HepG2 (cell line): Measurements from ENCODE around the gene SLC25A11. TPM values are rescaled to one million over a fixed set of nuclear protein-coding genes. Genes with fewer than 3 reads are reported as not detected.

Source experiments
- ASH2L ChIP-seq: fragments of 300-600, 200-600 bp; sonication (generic); IDR thresholded peaks from 2 replicates; pipeline ENCODE4 v1.7.0; 2017; ENCODE audit warnings: low read depth, mild to moderate bottlenecking, moderate library complexity, mixed read lengths, low read length; ENCODE audit not compliant: insufficient read length
- CSRNP1 ChIP-seq: sonication (generic); formaldehyde crosslinking; IDR thresholded peaks from 2 replicates; pipeline ENCODE4 v1.8.1; 2023; ENCODE audit warnings: mild to moderate bottlenecking, missing genetic modification reagents
- ETV6 ChIP-seq: sonication (generic); formaldehyde crosslinking; conservative IDR thresholded peaks from 2 replicates; pipeline ENCODE4 v1.4.0; 2020; ENCODE audit warnings: missing genetic modification reagents
- FOXO1 ChIP-seq: sonication (generic); formaldehyde crosslinking; IDR thresholded peaks from 2 replicates; pipeline ENCODE4 v1.4.0; 2020; ENCODE audit warnings: missing genetic modification reagents
- GTF2F1 ChIP-seq: fragments of 150-350 bp; IDR thresholded peaks from 2 replicates; pipeline ENCODE4 v1.6.1; 2014; ENCODE audit warnings: low read length
- HMGA1 ChIP-seq: sonication (generic); formaldehyde crosslinking; conservative IDR thresholded peaks from 2 replicates; pipeline ENCODE4 v1.4.0; 2020; ENCODE audit warnings: missing genetic modification reagents
- MAZ ChIP-seq, 2 experiments: sonication (generic) in 1 of 2; formaldehyde crosslinking in 1 of 2; IDR thresholded peaks; 2 replicates each; pipeline versions ENCODE4 v1.5.0 to v1.6.1; 2012 to 2020; ENCODE audit warnings: low read depth in 2 of 2, mild to moderate bottlenecking in 2 of 2, borderline replicate concordance in 1 of 2, improper control_type of control experiment in 1 of 2, low read length in 1 of 2, missing genetic modification reagents in 1 of 2, moderate library complexity in 1 of 2
- MBNL3 ChIP-seq: fragments of 250-450 bp; sonication (Bioruptor Pico); conservative IDR thresholded peaks from 2 replicates; pipeline ENCODE4 v1.8.0; 2022; ENCODE audit warnings: mild to moderate bottlenecking, inconsistent platforms
- MLX ChIP-seq: IDR thresholded peaks from 2 replicates; pipeline ENCODE4 v1.6.1; 2016
- RBM22 ChIP-seq: fragments of 200-400 bp; formaldehyde crosslinking; optimal IDR thresholded peaks from 2 replicates; pipeline ENCODE3; 2017; ENCODE audit warnings: mild to moderate bottlenecking, low read length, moderate library complexity
- RELA ChIP-seq: sonication (generic); formaldehyde crosslinking; IDR thresholded peaks from 2 replicates; pipeline ENCODE4 v1.4.0; 2020; ENCODE audit warnings: missing genetic modification reagents
- RNF2 ChIP-seq: fragments of 450-650 bp; conservative IDR thresholded peaks from 2 replicates; pipeline ENCODE4 v1.6.1; 2016; ENCODE audit warnings: low read depth
- SRY ChIP-seq: sonication (generic); formaldehyde crosslinking; IDR thresholded peaks from 2 replicates; pipeline ENCODE4 v1.8.0; 2022; ENCODE audit warnings: mild to moderate bottlenecking, missing genetic modification reagents
- ZC3H13 ChIP-seq: sonication (generic); formaldehyde crosslinking; IDR thresholded peaks from 2 replicates; pipeline ENCODE4 v1.8.1; 2023; ENCODE audit warnings: mild to moderate bottlenecking, missing genetic modification reagents, moderate library complexity
- ZNF318 ChIP-seq: sonication (generic); formaldehyde crosslinking; IDR thresholded peaks from 2 replicates; pipeline ENCODE4 v1.4.0; 2020; ENCODE audit warnings: mild to moderate bottlenecking, missing genetic modification reagents
- ZNF382 ChIP-seq: sonication (generic); formaldehyde crosslinking; IDR thresholded peaks from 2 replicates; pipeline ENCODE4 v1.5.0; 2020; ENCODE audit warnings: missing genetic modification reagents, mild to moderate bottlenecking, borderline replicate concordance
- ZNF510 ChIP-seq: sonication (generic); formaldehyde crosslinking; IDR thresholded peaks from 2 replicates; pipeline ENCODE4 v1.4.0; 2020; ENCODE audit warnings: low read depth, mild to moderate bottlenecking, missing genetic modification reagents
- ZNF615 ChIP-seq: sonication (generic); formaldehyde crosslinking; IDR thresholded peaks from 2 replicates; pipeline ENCODE4 v1.5.0; 2020; ENCODE audit warnings: mild to moderate bottlenecking, missing genetic modification reagents, borderline replicate concordance
- ZSCAN12 ChIP-seq: sonication (generic); formaldehyde crosslinking; IDR thresholded peaks from 2 replicates; pipeline ENCODE4 v1.9.0; 2021; ENCODE audit warnings: mild to moderate bottlenecking, missing genetic modification reagents
- polyA plus RNA-seq, 8 experiments: library from polyadenylated mRNA; depleted of rRNA in 3 of 8; stranded (reverse) in 7 of 8; unstranded in 1 of 8; fragments of >200 nt; fragmentation: Illumina TruSeq in 4 of 8; extraction: Trizol in 4 of 8; gene quantifications; 2 replicates each; pipeline versions ENCODE4 v1.2.1 to v1.2.3, GENCODE V29; 2011 to 2016; ENCODE audit warnings: low read depth in 4 of 8, missing spikeins in 1 of 8, mixed read lengths in 1 of 8; ENCODE audit not compliant: insufficient read depth in 1 of 8
- total RNA-seq, 5 experiments: library from RNA; depleted of rRNA; stranded (reverse); fragments of >200 nt; fragmentation: Illumina TruSeq; extraction: Trizol; gene quantifications; 2 replicates each; pipeline ENCODE4 v1.2.3, GENCODE V29; 2016; ENCODE audit warnings: low read depth in 1 of 5

SLC25A11 gene
- total and polyA plus RNA-seq, 2 of the 13 experiments (the other 11 are each of a cell fraction or from before 2014, with no cell fraction given), result 35.4 to 47.2 TPM

- no peak for TF ChIP-seq MLX (CRISPR knock-in tag)
- TF ChIP-seq ASH2L, result no peak
- TF ChIP-seq FOXO1 (CRISPR knock-in tag), result no peak
- no peak for TF ChIP-seq MAZ (IDR thresholded peaks at IDR 0.05; ENCODE audit: borderline replicate concordance, low read depth, low read length)
- no peak for TF ChIP-seq MAZ (CRISPR knock-in tag; IDR thresholded peaks at IDR 0.05; ENCODE audit: low read depth)
- no peak for TF ChIP-seq SRY
- TF ChIP-seq GTF2F1, result no peak
- TF ChIP-seq ETV6, result no peak
- TF ChIP-seq ZNF510 (CRISPR knock-in tag), result no peak
- TF ChIP-seq MBNL3 (CRISPR knock-in tag), result no peak
- no peak for TF ChIP-seq ZSCAN12 (CRISPR knock-in tag)
- TF ChIP-seq ZNF382, result no peak
- no peak for TF ChIP-seq ZC3H13 (CRISPR knock-in tag)
- no peak for TF ChIP-seq ZNF615 (CRISPR knock-in tag)
- TF ChIP-seq RELA (CRISPR knock-in tag), result no peak
- TF ChIP-seq ZNF318 (CRISPR knock-in tag), result no peak
- no peak for TF ChIP-seq CSRNP1
- no peak for TF ChIP-seq RNF2
- TF ChIP-seq HMGA1, result no peak
- TF ChIP-seq RBM22, result no peak
These were observed 891 bp upstream of the SLC25A11 start (continued) for GRCh38 chr17:4940555-4941318.
